Progenitor cell of endocrine pancreas (in vitro differentiated cells): ENCODE measurements around the gene NID1. TPM values are rescaled to one million over a fixed set of nuclear protein-coding genes. Genes with fewer than 3 reads are reported as not detected.
A peak's percentile ranks its signal among the peaks of the same experiment; 100 is the strongest.
"Not testable (repeated sequence)": the region's sequence is repeated elsewhere in the genome, so short reads cannot be mapped to it uniquely, and the experiment has no call there.

Experiments
- DNase-seq: peaks from one replicate; pipeline ENCODE4 v3.0.0; 2021; ENCODE audit warnings: low spot score; ENCODE audit not compliant: unreplicated experiment
- H3K27ac Mint-ChIP-seq: 2 replicates; pipeline ENCODE4 v1.8.0; 2021; ENCODE audit warnings: mild to moderate bottlenecking, moderate library complexity, mixed read lengths
- H3K27me3 Mint-ChIP-seq: 2 replicates; pipeline ENCODE4 v1.8.0; 2021; ENCODE audit warnings: mixed read lengths
- H3K36me3 Mint-ChIP-seq: 2 replicates; pipeline ENCODE4 v1.8.0; 2022; ENCODE audit warnings: mixed read lengths; ENCODE audit not compliant: insufficient read depth
- H3K4me1 Mint-ChIP-seq: 2 replicates; pipeline ENCODE4 v1.8.0; 2021; ENCODE audit warnings: low read depth, mixed read lengths
- H3K4me3 Mint-ChIP-seq: 2 replicates; pipeline ENCODE4 v1.8.0; 2021; ENCODE audit warnings: low read depth, mild to moderate bottlenecking, moderate library complexity, mixed read lengths
- H3K9me3 Mint-ChIP-seq: 2 replicates; pipeline ENCODE4 v1.8.0; 2021; ENCODE audit warnings: low read depth, mixed read lengths
- CTCF ChIP-seq: fragments of 200-600 bp; sonication (generic); IDR thresholded peaks from one replicate; pipeline ENCODE4 v1.5.0; 2021; ENCODE audit warnings: antibody characterized with exemption, mild to moderate bottlenecking; ENCODE audit not compliant: unreplicated experiment
- total RNA-seq: library from RNA; stranded (reverse); gene quantifications from 2 replicates; pipeline ENCODE4 v1.2.1, GENCODE V29; 2021

The NID1 gene
- total RNA-seq, 1 donor from 2014 or later, result 21.0 TPM

- Mint-ChIP-seq H3K4me3 (no peak overlapping the region), H3K36me3 (peaks cover 17% of the 10 kb centered on the region), H3K4me1 (peaks cover 4% of the 10 kb centered on the region), H3K9me3 (no peaks in the 10 kb centered on the region), H3K27ac (no peak overlapping the region), H3K27me3 (no peaks in the 10 kb centered on the region)
- TF ChIP-seq CTCF, result no peak
- no peak for DNase-seq
These were observed 85.7 kb downstream of the NID1 start for GRCh38 chr1:235979176-235979575.

DNA sequence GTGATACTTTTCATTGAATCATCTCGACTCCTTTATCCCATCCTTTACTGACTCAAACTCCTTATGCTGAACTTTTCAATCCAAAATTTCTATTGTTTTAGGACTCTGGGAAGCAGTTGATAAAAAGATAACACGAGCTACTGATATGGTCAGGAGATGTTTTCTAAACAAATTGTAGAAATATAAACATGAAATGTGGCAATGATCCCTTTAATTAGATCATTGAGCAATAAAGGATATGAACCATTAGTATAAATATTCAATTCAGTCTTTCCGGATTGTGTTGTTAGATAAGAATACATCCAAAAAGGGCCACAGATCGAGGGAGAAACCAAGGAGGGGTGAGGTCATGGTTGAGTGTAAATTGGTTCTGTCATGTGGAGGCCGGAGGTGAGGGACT is 88.4 kb downstream of the NID1 start:
- Mint-ChIP-seq H3K4me1 (peaks cover 9% of the 10 kb centered on the region), H3K36me3 (peaks cover 17% of the 10 kb centered on the region), H3K9me3 (no peaks in the 10 kb centered on the region), H3K27me3 (no peaks in the 10 kb centered on the region), H3K4me3 (no peak overlapping the region), H3K27ac (no peak overlapping the region)
- DNase-seq, result no peak
- no peak for TF ChIP-seq CTCF

DNA sequence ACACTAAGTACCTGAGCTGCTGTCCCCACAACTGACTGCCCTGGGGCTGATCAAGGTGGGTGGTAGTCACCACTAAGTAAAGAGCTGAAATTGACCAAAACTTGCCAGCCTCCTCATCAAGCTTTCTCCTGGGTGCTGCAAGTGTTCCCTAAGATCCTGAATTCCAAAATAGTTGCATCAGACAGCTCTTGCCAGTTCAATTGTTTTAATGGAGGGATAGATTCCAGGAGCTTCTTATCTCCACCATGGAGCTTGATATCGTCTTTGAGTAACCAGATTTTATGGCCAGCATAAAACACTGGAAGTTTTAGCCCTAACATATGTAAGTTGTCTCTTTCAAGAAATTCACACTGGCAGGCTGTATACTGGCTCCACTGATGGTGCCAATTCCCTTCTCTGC is 90.3 kb downstream of the NID1 start:
- no peak overlapping the region for H3K27ac Mint-ChIP-seq
- peaks cover 5% of the 10 kb centered on the region for H3K4me1 Mint-ChIP-seq
- no peak overlapping the region for H3K4me3 Mint-ChIP-seq
- peaks cover 10% of the 10 kb centered on the region for H3K36me3 Mint-ChIP-seq
- TF ChIP-seq CTCF, result no peak
- DNase-seq, result no peak
- no peaks in the 10 kb centered on the region for H3K27me3 Mint-ChIP-seq
- H3K9me3 Mint-ChIP-seq, result no peaks in the 10 kb centered on the region

DNA sequence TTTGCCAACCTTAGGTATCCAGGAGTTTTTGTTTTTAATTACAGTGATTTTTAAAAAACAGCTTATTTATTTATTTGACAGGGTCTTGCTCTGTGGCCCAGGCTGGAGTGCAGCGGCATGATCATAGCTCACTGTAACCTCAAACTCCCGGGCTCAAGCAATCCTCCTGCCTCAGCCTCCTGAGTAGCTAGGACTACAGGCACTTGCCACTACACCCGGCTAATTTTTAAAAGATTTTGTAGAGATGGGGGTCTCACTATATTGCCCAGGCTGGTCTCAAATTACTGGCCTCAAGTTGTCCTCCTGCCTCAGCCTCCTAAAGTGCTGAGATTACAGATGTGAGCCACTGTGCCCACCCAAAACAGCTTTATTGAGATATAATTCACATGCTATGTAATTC is 92.2 kb downstream of the NID1 start:
- H3K4me1 Mint-ChIP-seq, H3K9me3 Mint-ChIP-seq, H3K27me3 Mint-ChIP-seq, H3K36me3 Mint-ChIP-seq, H3K4me3 Mint-ChIP-seq, DNase-seq, H3K27ac Mint-ChIP-seq: not testable (repeated sequence)

GRCh38 chr1:235972311-235972689 is 92.6 kb downstream of the NID1 start:
- no peak for TF ChIP-seq CTCF
- Mint-ChIP-seq H3K36me3 (peaks cover under 1% of the 10 kb centered on the region), H3K4me3 (peak overlapping the region; percentile 68), H3K27ac (peak overlapping the region; percentile 72), H3K9me3 (peaks cover under 1% of the 10 kb centered on the region), H3K4me1 (peaks cover 5% of the 10 kb centered on the region), H3K27me3 (no peaks in the 10 kb centered on the region)
- no peak for DNase-seq

- peak; percentile 77 for DNase-seq
- Mint-ChIP-seq H3K4me1 (peaks cover 5% of the 10 kb centered on the region), H3K36me3 (no peaks in the 10 kb centered on the region), H3K27me3 (no peaks in the 10 kb centered on the region), H3K27ac (peak overlapping the region; percentile 72), H3K4me3 (peak overlapping the region; percentile 68), H3K9me3 (peaks cover 3% of the 10 kb centered on the region)
- TF ChIP-seq CTCF, result peak; percentile 85
These were observed 93.1 kb downstream of the NID1 start for GRCh38 chr1:235971571-235972310.
